Retinal pigment epithelial cell (primary cell): ENCODE measurements around the gene HMGB2.

Experiments
- DNase-seq: peaks from one replicate; pipeline ENCODE4 v3.0.0-alpha.2; 2010; ENCODE audit warnings: low read depth
- H3K4me3 ChIP-seq: 2 replicates; pipeline ENCODE4 v1.5.1; 2011; ENCODE audit warnings: mild to moderate bottlenecking, low read length, control low read depth, moderate library complexity
- TF ChIP-seq, protein P1 (sequence below): conservative IDR thresholded peaks from 2 replicates; pipeline ENCODE4 v1.5.1; 2011; ENCODE audit warnings: low read depth, low read length, control low read depth, inconsistent platforms

Gene HMGB2

DNA sequence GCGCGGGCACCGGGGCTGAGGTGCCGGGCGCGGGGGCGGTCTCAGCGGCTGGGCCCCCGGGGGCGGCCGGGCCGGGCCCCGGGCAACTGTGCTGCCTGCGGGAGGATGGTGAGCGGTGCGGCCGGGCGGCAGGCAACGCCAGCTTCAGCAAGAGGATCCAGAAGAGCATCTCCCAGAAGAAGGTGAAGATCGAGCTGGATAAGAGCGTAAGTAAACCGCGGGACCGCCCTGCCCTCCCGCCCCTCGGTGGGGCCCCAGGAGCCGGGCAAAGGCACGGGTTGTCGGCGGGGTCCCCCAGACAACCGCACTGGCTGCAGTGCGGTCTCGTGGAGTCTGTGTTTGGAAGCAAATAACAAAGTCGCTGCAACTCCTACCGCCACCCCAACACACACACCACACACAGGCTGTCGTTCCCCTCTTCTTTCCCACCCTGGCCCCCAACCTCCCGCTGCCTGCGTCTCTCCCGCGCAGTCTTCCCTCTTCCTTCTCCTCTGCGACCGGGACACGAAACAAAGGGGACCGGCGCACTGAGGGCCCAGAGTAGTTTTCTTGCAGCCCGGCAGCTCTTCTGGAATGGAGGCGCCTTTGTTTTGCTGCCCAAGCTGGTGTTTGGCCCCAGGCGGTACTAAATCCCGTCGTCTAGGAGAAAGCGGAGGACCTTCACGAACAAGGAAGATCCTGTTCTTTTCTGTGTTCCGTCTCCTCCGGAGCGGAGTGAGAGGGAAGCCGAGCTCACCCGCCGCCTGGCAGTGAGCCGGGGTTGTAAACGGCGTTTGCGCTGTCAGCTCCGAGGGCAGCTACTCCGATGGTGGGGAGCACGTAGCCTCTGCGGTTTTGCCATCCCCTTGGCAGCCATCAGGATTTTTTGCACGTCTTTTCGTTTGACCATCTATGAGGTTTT lies 37.4 kb upstream of the HMGB2 start:
- H3K4me3 ChIP-seq: peak overlapping the region; percentile 78
- DNase-seq: no peak
- TF ChIP-seq, protein P1, sequence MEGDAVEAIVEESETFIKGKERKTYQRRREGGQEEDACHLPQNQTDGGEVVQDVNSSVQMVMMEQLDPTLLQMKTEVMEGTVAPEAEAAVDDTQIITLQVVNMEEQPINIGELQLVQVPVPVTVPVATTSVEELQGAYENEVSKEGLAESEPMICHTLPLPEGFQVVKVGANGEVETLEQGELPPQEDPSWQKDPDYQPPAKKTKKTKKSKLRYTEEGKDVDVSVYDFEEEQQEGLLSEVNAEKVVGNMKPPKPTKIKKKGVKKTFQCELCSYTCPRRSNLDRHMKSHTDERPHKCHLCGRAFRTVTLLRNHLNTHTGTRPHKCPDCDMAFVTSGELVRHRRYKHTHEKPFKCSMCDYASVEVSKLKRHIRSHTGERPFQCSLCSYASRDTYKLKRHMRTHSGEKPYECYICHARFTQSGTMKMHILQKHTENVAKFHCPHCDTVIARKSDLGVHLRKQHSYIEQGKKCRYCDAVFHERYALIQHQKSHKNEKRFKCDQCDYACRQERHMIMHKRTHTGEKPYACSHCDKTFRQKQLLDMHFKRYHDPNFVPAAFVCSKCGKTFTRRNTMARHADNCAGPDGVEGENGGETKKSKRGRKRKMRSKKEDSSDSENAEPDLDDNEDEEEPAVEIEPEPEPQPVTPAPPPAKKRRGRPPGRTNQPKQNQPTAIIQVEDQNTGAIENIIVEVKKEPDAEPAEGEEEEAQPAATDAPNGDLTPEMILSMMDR: no peak

DNA sequence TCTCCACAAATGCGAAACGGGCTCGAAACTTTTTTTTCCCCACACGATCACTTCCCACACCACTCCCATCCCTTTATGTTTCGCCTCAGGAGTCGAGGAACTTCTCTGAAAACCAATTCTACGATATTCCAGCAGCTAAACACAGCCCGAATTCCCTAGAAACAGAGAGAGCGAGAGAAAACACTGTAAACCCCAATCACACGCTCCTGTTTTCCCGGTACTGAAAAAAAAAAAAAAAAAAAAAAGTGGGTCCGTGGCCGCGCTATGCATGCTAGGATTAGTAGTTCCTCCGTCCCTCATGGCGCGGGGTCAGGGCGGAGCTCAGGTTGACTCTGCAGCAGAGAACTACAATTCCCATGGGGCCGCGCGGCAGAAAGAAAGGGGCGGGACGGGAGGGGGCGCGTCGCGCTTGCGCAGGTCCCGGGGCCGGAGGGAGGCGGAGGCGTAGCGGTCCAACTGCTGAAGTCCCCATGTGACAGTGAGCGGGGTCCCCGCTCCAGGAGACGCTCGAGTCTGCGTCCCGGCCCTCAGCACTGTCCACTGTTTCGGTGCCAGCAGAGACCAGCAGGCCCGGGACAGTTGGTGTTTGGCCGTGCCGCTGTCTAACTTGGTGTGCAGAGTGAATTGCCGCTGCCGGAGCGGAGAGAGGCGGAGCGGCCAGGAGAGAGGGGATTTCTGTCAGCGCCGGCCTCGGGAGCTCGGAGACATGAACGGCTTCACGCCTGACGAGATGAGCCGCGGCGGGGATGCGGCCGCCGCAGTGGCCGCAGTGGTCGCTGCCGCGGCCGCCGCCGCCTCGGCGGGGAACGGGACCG lies 36.5 kb upstream of the HMGB2 start, which contains the start of gene SAP30:
Gene SAP30, plus strand, starts transcription at position 478 of the 815 bp plus-strand sequence. Its CDS starts 229 bp downstream, at position 707.
- peak within 1 kb of the TSS; percentile 91 for H3K4me3 ChIP-seq
- TF ChIP-seq, protein P1: no peak
- DNase-seq: peak; percentile 95

GRCh38 chr4:173370130-173370476 lies 35.9 kb upstream of the HMGB2 start:
- TF ChIP-seq, protein P1: no peak
- peak overlapping the region; percentile 91 for H3K4me3 ChIP-seq
- DNase-seq: no peak

GRCh38 chr4:173367946-173368345 lies 33.8 kb upstream of the HMGB2 start:
- TF ChIP-seq, protein P1: no peak
- no peak for DNase-seq
- H3K4me3 ChIP-seq: no peak overlapping the region

GRCh38 chr4:173367285-173367684 lies 33.1 kb upstream of the HMGB2 start:
- TF ChIP-seq, protein P1: no peak
- H3K4me3 ChIP-seq: no peak overlapping the region
- DNase-seq: no peak

DNA sequence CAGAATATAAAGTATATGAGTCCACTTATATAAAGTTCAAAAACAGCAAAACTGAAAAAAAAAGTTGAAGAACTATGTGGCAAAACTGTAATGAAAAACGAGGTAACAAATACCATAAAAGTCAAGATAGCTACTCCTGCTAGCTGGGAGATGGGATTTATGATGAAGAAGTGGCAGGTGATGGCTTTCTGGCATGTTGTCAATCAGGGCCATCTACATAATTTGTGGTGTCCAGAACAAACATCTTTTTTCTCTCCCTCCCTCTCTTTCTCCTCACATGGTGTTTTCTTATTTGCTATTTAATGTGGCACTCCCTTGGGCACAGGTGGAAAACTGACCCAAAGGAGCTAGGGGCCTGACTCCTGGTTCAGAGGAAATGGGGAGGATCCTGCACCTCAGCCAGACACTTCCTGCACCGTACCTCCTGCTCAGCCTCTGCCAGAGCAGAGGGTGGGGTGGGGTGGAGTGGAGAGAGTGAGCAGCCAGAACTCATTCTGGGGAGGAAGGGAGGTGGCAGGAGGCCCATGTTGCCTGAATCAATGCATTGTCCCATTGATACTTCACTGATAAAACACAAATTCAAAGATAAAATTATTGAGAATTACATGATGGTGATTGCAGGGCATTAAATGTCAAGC lies 31.3 kb upstream of the HMGB2 start:
- TF ChIP-seq, protein P1: no peak
- H3K4me3 ChIP-seq: no peak overlapping the region
- no peak for DNase-seq
